BJ (cell line): ENCODE measurements around the gene PRR16. TPM values are rescaled to one million over a fixed set of nuclear protein-coding genes. Genes with fewer than 3 reads are reported as not detected.
A peak's percentile ranks its signal among the peaks of the same experiment; 100 is the strongest.

Experiments used
- CTCF ChIA-PET: fragments of 350-600 bp; formaldehyde crosslinking; extraction: SDS; loops from one replicate; lab custom pipeline; 2021; ENCODE audit warnings: antibody characterized with exemption, inconsistent platforms; lab: Yijun Ruan, JAX
- POLR2A ChIA-PET: fragments of 300-600 bp; sonication (Branson Sonifier 250); formaldehyde crosslinking; extraction: SDS; loops from one replicate; lab custom pipeline; 2021; ENCODE audit warnings: antibody characterized with exemption; lab: Charles Lee
- DNase-seq: peaks from one replicate; pipeline ENCODE4 v3.0.0-alpha.2; 2011; ENCODE audit warnings: low read depth
- H3K27me3 ChIP-seq: 2 replicates; pipeline ENCODE4 v1.6.0; 2011; ENCODE audit warnings: low read length; ENCODE audit not compliant: control insufficient read depth, insufficient read depth
- H3K36me3 ChIP-seq: 2 replicates; pipeline ENCODE4 v1.5.1; 2011; ENCODE audit warnings: low read length; ENCODE audit not compliant: control insufficient read depth, insufficient read depth
- H3K4me3 ChIP-seq: 2 replicates; pipeline ENCODE4 v1.5.1; 2011; ENCODE audit warnings: low read depth, mild to moderate bottlenecking, control low read depth, low read length
- polyA plus RNA-seq: library from polyadenylated mRNA; depleted of rRNA; stranded (reverse); fragments of >200 nt; gene quantifications from 2 replicates; pipeline ENCODE4 v1.2.3, GENCODE V29; 2011
- TF ChIP-seq, protein P1 (sequence below): IDR thresholded peaks from 2 replicates; pipeline ENCODE4 v1.5.1; 2011; ENCODE audit warnings: low read depth, mild to moderate bottlenecking, control low read depth, inconsistent platforms, low read length, moderate library complexity; ENCODE audit not compliant: insufficient read depth

PRR16 gene
- polyA plus RNA-seq, 1 experiment = 48.7 TPM

DNA sequence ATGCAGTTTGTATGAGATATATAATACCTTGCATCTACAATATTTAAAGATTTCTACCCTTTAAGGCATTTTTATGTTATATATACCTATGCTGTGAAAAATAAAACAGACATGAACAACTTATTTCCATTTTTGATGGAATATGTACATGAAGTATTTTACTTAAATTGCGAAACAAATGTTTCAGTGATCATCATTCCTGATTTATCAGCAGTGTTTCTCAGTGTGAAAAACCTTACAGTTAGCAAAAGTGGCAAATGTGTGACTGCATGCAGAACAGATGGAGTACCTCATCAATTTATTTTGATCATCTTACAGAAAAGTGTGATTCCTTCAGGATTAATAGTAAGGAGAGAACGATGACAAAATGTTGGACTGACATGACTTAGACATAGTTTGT, 43.1 kb downstream of the PRR16 start:
- POLR2A ChIA-PET = interaction anchor here (0.6 kb wide), 1 partner anchor 61 kb away, joined by 3 read pairs; no protein-coding TSS in a partner anchor
- CTCF ChIA-PET = interaction anchor here (1.3 kb wide), 1 partner anchor 23 kb away, joined by 3 read pairs; no protein-coding TSS in a partner anchor
- H3K36me3 ChIP-seq = no peaks in the 10 kb centered on the region
- no peak for DNase-seq
- no peak overlapping the region for H3K4me3 ChIP-seq
- no peaks in the 10 kb centered on the region for H3K27me3 ChIP-seq
- TF ChIP-seq, protein P1, sequence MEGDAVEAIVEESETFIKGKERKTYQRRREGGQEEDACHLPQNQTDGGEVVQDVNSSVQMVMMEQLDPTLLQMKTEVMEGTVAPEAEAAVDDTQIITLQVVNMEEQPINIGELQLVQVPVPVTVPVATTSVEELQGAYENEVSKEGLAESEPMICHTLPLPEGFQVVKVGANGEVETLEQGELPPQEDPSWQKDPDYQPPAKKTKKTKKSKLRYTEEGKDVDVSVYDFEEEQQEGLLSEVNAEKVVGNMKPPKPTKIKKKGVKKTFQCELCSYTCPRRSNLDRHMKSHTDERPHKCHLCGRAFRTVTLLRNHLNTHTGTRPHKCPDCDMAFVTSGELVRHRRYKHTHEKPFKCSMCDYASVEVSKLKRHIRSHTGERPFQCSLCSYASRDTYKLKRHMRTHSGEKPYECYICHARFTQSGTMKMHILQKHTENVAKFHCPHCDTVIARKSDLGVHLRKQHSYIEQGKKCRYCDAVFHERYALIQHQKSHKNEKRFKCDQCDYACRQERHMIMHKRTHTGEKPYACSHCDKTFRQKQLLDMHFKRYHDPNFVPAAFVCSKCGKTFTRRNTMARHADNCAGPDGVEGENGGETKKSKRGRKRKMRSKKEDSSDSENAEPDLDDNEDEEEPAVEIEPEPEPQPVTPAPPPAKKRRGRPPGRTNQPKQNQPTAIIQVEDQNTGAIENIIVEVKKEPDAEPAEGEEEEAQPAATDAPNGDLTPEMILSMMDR = no peak

DNA sequence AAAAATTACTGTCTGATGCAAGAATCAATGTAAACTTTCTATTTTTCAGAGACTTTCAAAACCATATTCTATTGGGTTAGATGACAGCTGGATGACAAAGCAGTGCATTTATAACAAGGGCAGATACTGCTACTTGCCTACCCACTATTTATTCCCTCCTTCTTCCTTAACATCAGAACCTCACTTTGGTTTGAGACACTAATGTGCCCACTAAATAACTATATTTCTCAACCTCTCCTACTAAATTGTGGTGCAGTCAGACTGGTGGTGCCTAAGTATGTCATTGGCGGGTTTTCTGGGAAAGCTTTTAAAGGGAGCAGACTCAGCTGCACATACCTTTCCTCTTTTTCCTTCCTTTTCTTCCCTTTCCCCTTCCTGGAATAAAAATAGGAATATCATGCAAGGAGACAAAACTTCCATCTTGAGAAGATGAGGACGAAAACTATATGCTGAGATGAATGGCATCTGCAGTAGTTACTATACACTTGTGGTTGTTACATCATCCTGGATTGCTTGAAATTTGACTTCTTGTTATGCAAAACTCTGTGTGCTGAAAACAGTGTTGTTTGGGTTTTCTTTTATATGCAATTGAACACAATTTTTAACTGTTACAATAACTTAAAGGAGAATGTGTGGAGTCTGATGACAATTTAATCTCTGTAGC, 43.8 kb downstream of the PRR16 start:
- no peak overlapping the region for H3K4me3 ChIP-seq
- ChIA-PET CTCF (interaction anchor here (1.3 kb wide), 1 partner anchor 24 kb away, joined by 3 read pairs; no protein-coding TSS in a partner anchor), POLR2A (interaction anchor here (0.5 to 0.6 kb wide), 2 partner anchors 61 to 1147 kb away, joined by 4 to 7 read pairs; no protein-coding TSS in a partner anchor)
- no peaks in the 10 kb centered on the region for H3K27me3 ChIP-seq
- H3K36me3 ChIP-seq = no peaks in the 10 kb centered on the region
- TF ChIP-seq, protein P1 = no peak
- DNase-seq = no peak

DNA sequence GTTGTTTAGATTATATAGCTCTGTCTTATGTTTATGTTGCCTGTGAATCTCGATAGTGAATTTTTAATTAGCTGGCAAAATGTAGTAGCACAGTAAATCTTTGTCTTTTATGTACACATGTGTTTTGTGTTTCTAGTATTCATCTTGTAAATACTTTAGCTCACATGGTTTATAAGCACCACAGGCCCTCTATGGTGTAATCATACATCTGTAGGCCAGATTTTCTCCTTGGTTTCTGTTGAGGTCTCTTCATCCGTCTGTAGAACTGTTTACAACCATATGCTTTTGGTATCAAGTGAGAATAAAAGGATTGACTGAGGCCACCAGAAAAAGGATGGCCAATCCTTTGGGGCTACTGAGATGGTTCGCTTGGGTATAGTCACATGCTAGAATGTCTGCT, 45.0 kb downstream of the PRR16 start:
- Histone ChIP-seq H3K27me3 (no peaks in the 10 kb centered on the region), H3K4me3 (no peak overlapping the region), H3K36me3 (no peaks in the 10 kb centered on the region)
- ChIA-PET POLR2A (no interaction called here), CTCF (interaction anchor here (0.6 to 0.9 kb wide), 2 partner anchors 68 to 98 kb away, joined by 3 read pairs; no protein-coding TSS in a partner anchor)
- peak; percentile 90 for DNase-seq
- TF ChIP-seq, protein P1 = no peak

DNA sequence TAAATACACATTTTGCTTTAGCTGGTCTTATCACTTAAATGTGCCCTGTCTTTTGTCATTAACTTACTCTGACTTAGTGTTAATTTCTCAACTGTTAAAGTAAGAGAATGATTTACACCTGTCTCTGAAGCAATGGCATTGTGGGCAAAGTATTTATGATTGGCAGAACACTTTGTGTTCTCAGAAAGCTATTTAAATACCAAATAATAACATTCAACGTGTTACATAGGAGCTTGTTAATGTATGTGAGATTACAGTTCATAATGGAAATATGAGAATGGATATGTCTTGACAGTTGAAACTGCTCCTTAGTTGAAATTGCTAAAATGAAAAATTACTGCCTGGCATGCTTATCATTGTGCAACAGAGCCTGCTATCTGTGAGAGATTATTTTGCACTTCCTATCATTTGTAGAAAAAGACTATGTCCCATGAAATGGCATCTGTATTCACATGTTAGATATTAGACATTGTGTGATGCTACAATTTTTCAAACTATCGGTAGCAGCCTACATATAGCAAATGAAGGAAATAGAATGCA, 46.1 kb downstream of the PRR16 start:
- TF ChIP-seq, protein P1 = no peak
- POLR2A ChIA-PET = no interaction called here

DNA sequence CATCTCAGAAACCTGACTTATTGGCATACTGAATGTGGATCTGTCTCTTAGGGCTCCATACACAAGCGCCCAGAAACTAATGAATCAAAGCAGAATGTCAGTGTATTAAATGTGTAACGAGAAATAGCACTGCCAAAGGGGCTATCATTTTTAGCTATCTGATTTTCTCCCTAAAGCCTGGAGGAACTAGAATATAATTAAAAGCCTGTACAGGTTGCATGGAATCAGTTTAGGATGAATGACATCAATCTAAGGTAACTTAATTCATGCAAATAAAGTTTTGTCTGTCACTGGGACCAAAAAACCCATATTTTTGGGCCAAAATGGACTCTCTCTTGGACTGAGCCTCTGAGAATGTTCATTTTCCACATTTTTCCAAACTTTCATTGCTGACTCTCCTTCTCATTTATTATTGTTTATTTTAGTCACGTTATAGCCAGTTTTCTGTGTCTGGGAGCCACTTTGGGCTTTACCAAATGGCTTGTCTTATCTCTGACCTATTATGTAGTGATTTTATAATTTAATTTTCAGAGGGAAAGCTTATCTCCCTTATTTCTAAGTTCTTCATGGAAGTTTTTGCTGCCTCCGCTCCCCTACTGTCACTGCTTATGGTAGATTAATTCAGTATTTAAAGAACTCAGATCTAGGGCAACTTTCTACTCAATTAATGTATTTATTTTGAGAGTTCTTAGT, 47.0 kb downstream of the PRR16 start:
- no peak for DNase-seq
- TF ChIP-seq, protein P1 = no peak

More for the DNA sequence above, 46.1 kb downstream of the PRR16 start:
- Histone ChIP-seq H3K4me3 (no peak overlapping the region), H3K27me3 (no peaks in the 10 kb centered on the region), H3K36me3 (no peaks in the 10 kb centered on the region)
- no peak for DNase-seq
- CTCF ChIA-PET = no interaction called here

More for the DNA sequence above, 47.0 kb downstream of the PRR16 start:
- Histone ChIP-seq H3K36me3 (no peaks in the 10 kb centered on the region), H3K4me3 (no peak overlapping the region), H3K27me3 (no peaks in the 10 kb centered on the region)
- ChIA-PET CTCF (no interaction called here), POLR2A (no interaction called here)
